Omental fat pad (tissue), 4 donors: Measurements from ENCODE around the gene EOMES. TPM values are rescaled to one million over a fixed set of nuclear protein-coding genes. Genes with fewer than 3 reads are reported as not detected.

Experiments
- ATAC-seq: fragments of 150-250 bp; one replicate; pipeline ENCODE4 v1.9.1; 2016; ENCODE audit warnings: mild to moderate bottlenecking, moderate library complexity; ENCODE audit not compliant: low FRiP score
- DNase-seq: peaks from one replicate; pipeline ENCODE4 v3.0.0-alpha.2; 2019; ENCODE audit warnings: low spot score
- total RNA-seq, 4 donors: library from RNA; depleted of rRNA; stranded (reverse); fragments of >200 nt; gene quantifications; one replicate each; pipeline ENCODE4 v1.1.0, GENCODE V29; 2016
- TF ChIP-seq, protein P1 (sequence below), 3 donors: fragments of 450-650 bp; IDR thresholded peaks; one replicate each; pipeline ENCODE4 v1.5.1; 2016 to 2017; ENCODE audit warnings: antibody characterized with exemption in 3 of 3, mild to moderate bottlenecking in 3 of 3, moderate library complexity in 2 of 3

The EOMES gene
- total RNA-seq, 4 donors from 2014 or later, result 0.19 to 0.63 (median 0.48) TPM; not detected in 1

DNA sequence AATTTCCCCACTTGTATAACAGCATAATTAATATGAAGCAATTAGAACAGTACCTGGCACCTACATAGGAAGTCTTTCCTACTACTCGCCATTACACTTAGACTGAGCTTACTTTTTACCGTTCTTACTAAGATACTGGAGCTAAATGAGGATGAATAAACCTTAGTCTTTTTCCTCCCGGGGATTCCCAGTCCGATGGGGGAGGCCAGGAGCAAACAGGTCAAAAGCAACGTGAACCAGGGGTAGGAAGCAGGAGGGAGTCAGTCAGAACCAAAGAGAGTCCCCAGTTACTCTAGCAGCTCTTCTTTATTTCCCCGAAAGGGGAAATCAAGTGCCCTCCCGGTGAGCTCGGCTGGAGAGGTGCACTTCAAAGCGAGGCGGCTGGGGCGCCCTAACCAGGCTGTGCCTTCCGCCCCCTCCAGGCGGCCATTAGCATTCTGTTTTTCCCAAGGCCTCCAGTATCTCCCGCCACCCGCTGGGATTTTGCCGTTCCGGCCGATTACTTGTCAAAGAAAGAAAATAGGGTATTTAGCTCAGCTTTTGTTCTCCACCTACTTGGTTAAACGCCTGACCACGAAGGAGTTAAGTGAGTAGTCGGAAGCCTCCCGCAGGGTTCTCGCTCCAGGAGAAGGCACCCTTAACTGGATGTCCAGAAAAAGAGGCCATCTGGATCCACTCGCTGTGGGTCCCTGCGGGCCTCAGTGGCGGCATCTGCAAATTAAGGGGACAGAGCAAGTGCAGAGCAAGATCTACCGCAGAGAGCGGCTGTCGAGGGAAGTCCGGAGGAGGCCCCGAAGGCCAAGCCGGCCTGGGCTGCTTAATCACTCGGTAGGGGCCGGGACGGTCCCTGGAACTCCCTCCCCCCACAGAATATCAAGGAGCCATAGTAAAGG, 6.3 kb upstream of the EOMES start:
- ATAC-seq (no peak), DNase-seq (no peak)
- TF ChIP-seq, protein P1, sequence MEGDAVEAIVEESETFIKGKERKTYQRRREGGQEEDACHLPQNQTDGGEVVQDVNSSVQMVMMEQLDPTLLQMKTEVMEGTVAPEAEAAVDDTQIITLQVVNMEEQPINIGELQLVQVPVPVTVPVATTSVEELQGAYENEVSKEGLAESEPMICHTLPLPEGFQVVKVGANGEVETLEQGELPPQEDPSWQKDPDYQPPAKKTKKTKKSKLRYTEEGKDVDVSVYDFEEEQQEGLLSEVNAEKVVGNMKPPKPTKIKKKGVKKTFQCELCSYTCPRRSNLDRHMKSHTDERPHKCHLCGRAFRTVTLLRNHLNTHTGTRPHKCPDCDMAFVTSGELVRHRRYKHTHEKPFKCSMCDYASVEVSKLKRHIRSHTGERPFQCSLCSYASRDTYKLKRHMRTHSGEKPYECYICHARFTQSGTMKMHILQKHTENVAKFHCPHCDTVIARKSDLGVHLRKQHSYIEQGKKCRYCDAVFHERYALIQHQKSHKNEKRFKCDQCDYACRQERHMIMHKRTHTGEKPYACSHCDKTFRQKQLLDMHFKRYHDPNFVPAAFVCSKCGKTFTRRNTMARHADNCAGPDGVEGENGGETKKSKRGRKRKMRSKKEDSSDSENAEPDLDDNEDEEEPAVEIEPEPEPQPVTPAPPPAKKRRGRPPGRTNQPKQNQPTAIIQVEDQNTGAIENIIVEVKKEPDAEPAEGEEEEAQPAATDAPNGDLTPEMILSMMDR (IDR thresholded peaks at IDR 0.05), result no peak

DNA sequence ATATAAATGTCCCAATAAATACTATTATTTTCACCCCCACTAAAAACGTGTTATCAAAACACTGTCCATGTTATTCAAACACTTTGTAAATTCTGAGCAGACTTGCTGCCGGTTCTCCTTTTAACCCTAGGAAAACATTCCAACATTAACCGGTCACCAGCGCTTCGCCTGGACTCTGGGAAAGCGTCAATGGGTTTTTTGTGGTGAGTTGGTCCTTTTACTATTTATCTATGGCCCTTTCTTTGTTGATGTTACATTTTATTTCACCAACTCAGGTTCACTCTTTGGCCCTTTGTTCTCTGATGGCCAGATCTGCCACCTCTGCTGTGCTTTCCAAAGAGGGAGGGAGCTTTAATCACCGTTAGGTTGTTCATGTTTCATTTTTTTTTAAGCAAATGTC, 4.1 kb upstream of the EOMES start:
- no peak for ATAC-seq
- DNase-seq, result no peak
- TF ChIP-seq, protein P1 (IDR thresholded peaks at IDR 0.05), result no peak

DNA sequence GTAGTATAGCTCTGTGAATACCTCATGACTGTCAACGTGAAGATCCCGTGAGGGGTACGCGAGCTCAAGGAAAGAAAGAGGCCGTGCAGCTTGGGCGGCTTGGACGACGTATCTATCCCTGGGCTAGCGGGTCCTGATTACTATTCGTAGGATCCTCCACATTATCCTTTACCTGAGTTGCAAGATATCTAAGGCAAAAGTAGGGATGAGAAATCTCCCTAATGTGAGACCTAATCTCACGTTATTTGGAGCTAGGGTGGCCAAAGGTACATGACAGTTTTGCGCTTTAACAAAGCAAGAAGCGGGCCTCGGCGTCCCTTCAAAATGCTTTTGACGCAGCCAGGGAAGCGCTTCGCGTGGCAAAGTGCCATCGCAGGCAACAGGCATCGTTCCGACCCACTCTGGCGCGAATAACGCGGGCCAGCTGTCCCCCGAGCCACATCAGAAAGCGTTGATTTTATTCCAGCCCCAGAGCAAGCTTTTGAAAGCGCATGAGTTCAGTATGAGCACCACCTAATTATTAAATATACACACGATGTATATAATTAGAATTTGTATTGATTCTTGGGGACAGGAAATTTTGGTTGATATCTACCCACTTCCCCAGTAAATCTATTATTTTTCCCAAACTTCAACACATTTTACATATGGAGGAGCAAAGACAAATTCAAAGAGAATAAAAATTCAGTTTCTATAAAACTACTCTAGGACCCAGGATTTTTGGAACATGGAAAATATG, 2.5 kb upstream of the EOMES start:
- no peak for ATAC-seq
- no peak for DNase-seq
- TF ChIP-seq, protein P1 (IDR thresholded peaks at IDR 0.05), result no peak

DNA sequence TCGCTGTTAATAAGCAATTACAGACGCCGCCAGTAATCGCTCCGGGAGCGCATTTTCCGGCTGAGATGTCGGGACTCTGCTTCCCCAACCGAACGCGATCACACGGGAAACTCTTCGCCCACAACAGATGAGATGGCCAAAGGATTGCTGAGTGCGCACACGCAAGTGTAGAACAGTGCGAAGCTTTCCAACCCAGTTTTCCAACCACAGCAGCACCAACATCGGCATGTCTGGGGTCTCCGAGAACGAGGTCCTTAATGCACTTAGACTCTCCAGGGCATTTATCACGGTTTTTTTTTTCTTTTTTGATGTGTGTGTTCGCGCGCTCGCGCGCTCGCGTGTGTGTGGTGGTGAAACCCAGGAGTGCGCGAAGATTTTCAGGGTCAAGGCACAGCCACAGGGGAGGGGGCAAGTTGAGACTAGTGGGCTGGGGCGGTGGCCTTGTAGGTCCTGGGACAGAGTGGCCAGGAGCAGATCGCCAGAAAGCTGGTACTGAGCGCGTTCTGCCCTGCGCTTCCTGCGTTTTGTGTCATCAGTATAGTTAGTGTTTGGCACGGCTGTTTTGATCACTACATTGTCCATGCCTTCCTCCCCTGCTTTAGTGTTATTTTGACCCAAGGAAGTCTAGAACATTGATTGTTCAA, 1.8 kb upstream of the EOMES start:
- TF ChIP-seq, protein P1 (IDR thresholded peaks at IDR 0.05), result no peak
- no peak for DNase-seq
- ATAC-seq, result no peak

DNA sequence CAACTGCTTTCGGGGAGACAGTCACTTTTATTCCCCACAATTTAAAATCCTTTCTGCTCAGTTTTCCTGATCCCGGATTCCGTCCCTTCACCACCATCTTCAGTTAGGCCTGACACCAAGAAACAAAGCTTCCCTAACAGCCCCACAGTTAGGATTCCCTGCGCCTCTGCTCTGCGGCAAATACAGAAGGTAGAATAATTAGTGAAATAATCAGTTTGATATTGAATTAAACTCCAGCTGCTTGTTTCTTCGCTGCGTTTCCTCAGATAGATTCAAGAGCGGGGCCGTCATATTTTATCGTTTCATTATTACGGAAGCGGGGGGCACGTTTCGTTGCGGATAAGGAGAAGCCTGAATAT, 1.3 kb upstream of the EOMES start:
- DNase-seq, result no peak

DNA sequence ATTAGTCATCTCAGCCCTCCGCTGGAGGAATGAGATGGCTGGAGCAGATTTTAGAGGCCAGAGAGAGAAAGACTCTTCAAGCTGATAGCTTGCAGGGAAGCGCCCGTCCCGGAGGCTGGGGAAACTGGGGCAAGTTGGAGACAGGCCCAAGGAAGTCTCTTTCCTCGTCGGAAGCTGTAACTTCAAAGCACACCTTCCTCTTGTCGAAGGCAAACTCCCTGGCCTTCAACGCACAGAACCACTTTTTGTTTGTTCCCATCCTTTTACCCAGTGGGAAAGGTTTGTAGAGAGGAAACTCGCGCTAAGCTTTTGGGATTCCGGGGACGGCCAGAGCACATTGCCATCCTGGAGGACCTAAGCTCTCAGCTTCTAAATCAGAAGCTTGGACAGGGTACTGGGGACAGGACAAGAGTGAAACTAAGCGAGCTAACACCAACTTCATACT, 900 bp upstream of the EOMES start:
- no peak for DNase-seq
- ATAC-seq, result no peak
- TF ChIP-seq, protein P1 (IDR thresholded peaks at IDR 0.05), result no peak

More for the DNA sequence above, 1.3 kb upstream of the EOMES start:
- TF ChIP-seq, protein P1 (IDR thresholded peaks at IDR 0.05), result no peak
- no peak for ATAC-seq
